Panc1 (cell line): ENCODE results near the gene TTC23L. TPM values are rescaled to one million over a fixed set of nuclear protein-coding genes. Genes with fewer than 3 reads are reported as not detected.

ENCODE experiments used
- ATAC-seq: fragments of 200-7000 bp; cut with Tn5 transposase; 2 replicates; pipeline ENCODE4 v1.9.1; 2020; ENCODE audit warnings: mild to moderate bottlenecking, moderate library complexity
- BruUV-seq: library from RNA; stranded (reverse); fragments of 400-500 nt; replicated peaks from 2 replicates; lab custom pipeline; 2021; lab: Mats Ljungman, UMichigan
- CTCF ChIA-PET: fragments of 300-600 bp; sonication (Branson Sonifier 250); formaldehyde crosslinking; loops from one replicate; lab custom pipeline; 2022; ENCODE audit warnings: antibody characterized with exemption; lab: Charles Lee
- POLR2A ChIA-PET: fragments of 300-600 bp; sonication (Branson Sonifier 250); formaldehyde crosslinking; loops from one replicate; lab custom pipeline; 2022; ENCODE audit warnings: antibody characterized with exemption; lab: Charles Lee
- DNase-seq: peaks from one replicate; pipeline ENCODE4 v3.0.0-alpha.2; 2010; ENCODE audit warnings: low read depth, low spot score
- H3K27ac ChIP-seq: 2 replicates; pipeline ENCODE4 v1.5.1; 2011; ENCODE audit warnings: mild to moderate bottlenecking, low read length, inconsistent platforms
- H3K27me3 ChIP-seq: fragments of 200-500 bp; sonication (Bioruptor generic); 2 replicates; pipeline ENCODE4 v1.6.0; 2014; ENCODE audit warnings: low read length, inconsistent platforms; ENCODE audit not compliant: control insufficient read depth, insufficient read depth
- H3K36me3 ChIP-seq: fragments of 200-500 bp; sonication (Bioruptor generic); 2 replicates; pipeline ENCODE4 v1.5.1; 2014; ENCODE audit warnings: inconsistent platforms, mild to moderate bottlenecking, low read length, moderate library complexity; ENCODE audit not compliant: control insufficient read depth, insufficient read depth
- H3K4me1 ChIP-seq: 2 replicates; pipeline ENCODE4 v1.5.1; 2011; ENCODE audit warnings: inconsistent platforms, mild to moderate bottlenecking, low read length, moderate library complexity; ENCODE audit not compliant: control insufficient read depth, insufficient read depth
- H3K4me3 ChIP-seq, 2 experiments: 2 replicates each; pipeline ENCODE4 v1.5.1; 2011 to 2012; ENCODE audit warnings: low read depth in 2 of 2, low read length in 2 of 2, mild to moderate bottlenecking in 2 of 2, inconsistent platforms in 1 of 2, moderate library complexity in 1 of 2
- H3K9me3 ChIP-seq: fragments of 200-500 bp; sonication (Bioruptor generic); 2 replicates; pipeline ENCODE4 v1.5.1; 2014; ENCODE audit warnings: low read depth, mild to moderate bottlenecking, inconsistent platforms, low read length, moderate library complexity; ENCODE audit not compliant: control insufficient read depth, insufficient read depth
- POLR2AphosphoS5 ChIP-seq: IDR thresholded peaks from 2 replicates; pipeline ENCODE4 v1.6.1; 2012; ENCODE audit warnings: mild to moderate bottlenecking, low read depth, low read length, moderate library complexity
- SIN3A ChIP-seq: IDR thresholded peaks from 2 replicates; pipeline ENCODE4 v1.6.1; 2012; ENCODE audit warnings: low read depth, mild to moderate bottlenecking, low read length, moderate library complexity, borderline replicate concordance; ENCODE audit not compliant: insufficient read depth
- TCF7L2 ChIP-seq: IDR thresholded peaks from 2 replicates; pipeline ENCODE4 v1.6.1; 2011; ENCODE audit warnings: mild to moderate bottlenecking, low read depth, low read length, inconsistent platforms
- in situ Hi-C: cut with HindIII; loops from 2 replicates; pipeline ENCODE4 v1.10.0; 2016; ENCODE audit warnings: low sequenced_read_pairs, low pct_unique_long_range_greater_than_20kb
- intact Hi-C: fragments of 100-400 bp; cut with micrococcal nuclease; formaldehyde crosslinking; loops from one replicate; pipeline ENCODE4 v1.10.0; 2022; ENCODE audit not compliant: unreplicated experiment
- total RNA-seq: library from RNA; stranded (reverse); gene quantifications from one replicate; pipeline ENCODE4 v1.2.1, GENCODE V29; 2021; ENCODE audit not compliant: unreplicated experiment
- TF ChIP-seq, protein P1 (sequence below): fragments of 450-650 bp; IDR thresholded peaks from 2 replicates; pipeline ENCODE4 v1.5.1; 2017; ENCODE audit warnings: mild to moderate bottlenecking
- TF ChIP-seq, protein P2 (sequence below), 2 experiments: IDR thresholded peaks; 2 replicates each; pipeline ENCODE4 v1.6.1; 2011 to 2012; ENCODE audit warnings: low read depth in 2 of 2, control low read depth in 1 of 2, low read length in 1 of 2, mild to moderate bottlenecking in 1 of 2, moderate library complexity in 1 of 2; ENCODE audit not compliant: insufficient read depth in 1 of 2

TTC23L gene
- total RNA-seq, 1 experiment from 2014 or later, result not detected

DNA sequence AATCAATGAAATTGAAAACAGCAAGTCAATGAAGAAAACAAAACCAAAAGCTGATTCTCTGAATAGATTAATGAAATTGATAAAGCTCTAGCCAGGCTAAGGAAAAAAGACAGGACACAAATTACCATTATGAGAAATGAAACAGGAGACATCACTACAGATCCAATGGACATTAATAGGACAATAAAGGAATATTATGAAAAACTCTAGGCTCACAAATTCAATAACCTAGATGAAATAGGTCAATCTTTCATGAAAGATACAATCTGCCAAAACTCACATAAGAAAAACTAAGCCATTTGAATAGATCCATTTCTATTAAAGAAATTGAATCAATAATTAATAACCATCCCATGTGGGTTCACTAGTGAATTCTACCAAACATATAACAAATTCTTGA is 37.3 kb downstream of the TTC23L start:
- ChIA-PET POLR2A (no interaction called here), CTCF (no interaction called here)
- DNase-seq, result no peak
- in situ Hi-C loops, result no loop called here
- no TSS peak for BruUV-seq
- no peak overlapping the region for H3K27ac ChIP-seq
- ATAC-seq, result no peak
- no peaks in the 10 kb centered on the region for H3K4me1 ChIP-seq
- H3K36me3 ChIP-seq, result no peaks in the 10 kb centered on the region
- no peak for TF ChIP-seq POLR2AphosphoS5
- TF ChIP-seq, protein P1, sequence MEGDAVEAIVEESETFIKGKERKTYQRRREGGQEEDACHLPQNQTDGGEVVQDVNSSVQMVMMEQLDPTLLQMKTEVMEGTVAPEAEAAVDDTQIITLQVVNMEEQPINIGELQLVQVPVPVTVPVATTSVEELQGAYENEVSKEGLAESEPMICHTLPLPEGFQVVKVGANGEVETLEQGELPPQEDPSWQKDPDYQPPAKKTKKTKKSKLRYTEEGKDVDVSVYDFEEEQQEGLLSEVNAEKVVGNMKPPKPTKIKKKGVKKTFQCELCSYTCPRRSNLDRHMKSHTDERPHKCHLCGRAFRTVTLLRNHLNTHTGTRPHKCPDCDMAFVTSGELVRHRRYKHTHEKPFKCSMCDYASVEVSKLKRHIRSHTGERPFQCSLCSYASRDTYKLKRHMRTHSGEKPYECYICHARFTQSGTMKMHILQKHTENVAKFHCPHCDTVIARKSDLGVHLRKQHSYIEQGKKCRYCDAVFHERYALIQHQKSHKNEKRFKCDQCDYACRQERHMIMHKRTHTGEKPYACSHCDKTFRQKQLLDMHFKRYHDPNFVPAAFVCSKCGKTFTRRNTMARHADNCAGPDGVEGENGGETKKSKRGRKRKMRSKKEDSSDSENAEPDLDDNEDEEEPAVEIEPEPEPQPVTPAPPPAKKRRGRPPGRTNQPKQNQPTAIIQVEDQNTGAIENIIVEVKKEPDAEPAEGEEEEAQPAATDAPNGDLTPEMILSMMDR, result no peak
- TF ChIP-seq TCF7L2, result no peak
- TF ChIP-seq SIN3A, result no peak
- TF ChIP-seq, protein P2, sequence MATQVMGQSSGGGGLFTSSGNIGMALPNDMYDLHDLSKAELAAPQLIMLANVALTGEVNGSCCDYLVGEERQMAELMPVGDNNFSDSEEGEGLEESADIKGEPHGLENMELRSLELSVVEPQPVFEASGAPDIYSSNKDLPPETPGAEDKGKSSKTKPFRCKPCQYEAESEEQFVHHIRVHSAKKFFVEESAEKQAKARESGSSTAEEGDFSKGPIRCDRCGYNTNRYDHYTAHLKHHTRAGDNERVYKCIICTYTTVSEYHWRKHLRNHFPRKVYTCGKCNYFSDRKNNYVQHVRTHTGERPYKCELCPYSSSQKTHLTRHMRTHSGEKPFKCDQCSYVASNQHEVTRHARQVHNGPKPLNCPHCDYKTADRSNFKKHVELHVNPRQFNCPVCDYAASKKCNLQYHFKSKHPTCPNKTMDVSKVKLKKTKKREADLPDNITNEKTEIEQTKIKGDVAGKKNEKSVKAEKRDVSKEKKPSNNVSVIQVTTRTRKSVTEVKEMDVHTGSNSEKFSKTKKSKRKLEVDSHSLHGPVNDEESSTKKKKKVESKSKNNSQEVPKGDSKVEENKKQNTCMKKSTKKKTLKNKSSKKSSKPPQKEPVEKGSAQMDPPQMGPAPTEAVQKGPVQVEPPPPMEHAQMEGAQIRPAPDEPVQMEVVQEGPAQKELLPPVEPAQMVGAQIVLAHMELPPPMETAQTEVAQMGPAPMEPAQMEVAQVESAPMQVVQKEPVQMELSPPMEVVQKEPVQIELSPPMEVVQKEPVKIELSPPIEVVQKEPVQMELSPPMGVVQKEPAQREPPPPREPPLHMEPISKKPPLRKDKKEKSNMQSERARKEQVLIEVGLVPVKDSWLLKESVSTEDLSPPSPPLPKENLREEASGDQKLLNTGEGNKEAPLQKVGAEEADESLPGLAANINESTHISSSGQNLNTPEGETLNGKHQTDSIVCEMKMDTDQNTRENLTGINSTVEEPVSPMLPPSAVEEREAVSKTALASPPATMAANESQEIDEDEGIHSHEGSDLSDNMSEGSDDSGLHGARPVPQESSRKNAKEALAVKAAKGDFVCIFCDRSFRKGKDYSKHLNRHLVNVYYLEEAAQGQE (IDR thresholded peaks at IDR 0.05; ENCODE audit: insufficient read depth in 1 of 2, low read depth in 2 of 2, low read length in 1 of 2), result no peak
- H3K9me3 ChIP-seq, result no peaks in the 10 kb centered on the region
- intact Hi-C loops, result no loop called here
- no peak overlapping the region for H3K4me3 ChIP-seq
- no peaks in the 10 kb centered on the region for H3K27me3 ChIP-seq

DNA sequence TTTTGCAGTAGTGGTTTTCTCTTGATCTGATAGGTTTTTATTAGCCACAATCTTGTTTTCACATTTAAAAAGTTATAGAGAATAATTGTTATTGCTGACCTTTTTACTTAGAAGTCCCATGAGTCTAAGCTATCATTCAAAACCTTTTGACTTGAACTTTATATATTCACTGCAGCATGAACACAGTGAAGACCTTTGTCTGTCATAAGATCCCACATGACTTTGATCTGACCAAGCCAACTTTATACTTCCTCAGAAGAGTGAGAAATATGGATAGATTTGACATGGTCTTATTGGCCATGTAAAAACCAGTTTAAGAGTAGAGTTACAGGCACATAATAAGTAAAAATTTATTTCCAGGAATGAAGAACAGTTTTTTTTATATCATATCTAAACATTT is 42.3 kb downstream of the TTC23L start:
- TF ChIP-seq, protein P2 (IDR thresholded peaks at IDR 0.05; ENCODE audit: insufficient read depth in 1 of 2, low read depth in 2 of 2, low read length in 1 of 2), result no peak
- TF ChIP-seq, protein P1, result no peak
- no peak for ATAC-seq
- H3K36me3 ChIP-seq, result no peaks in the 10 kb centered on the region
- intact Hi-C loops (no loop called here), in situ Hi-C loops (no loop called here)
- H3K27ac ChIP-seq, result no peak overlapping the region
- ChIA-PET POLR2A (no interaction called here), CTCF (no interaction called here)
- H3K4me1 ChIP-seq, result no peaks in the 10 kb centered on the region
- H3K9me3 ChIP-seq, result no peaks in the 10 kb centered on the region
- H3K4me3 ChIP-seq, result no peak overlapping the region
- no TSS peak for BruUV-seq
- no peak for DNase-seq
- peaks cover 3% of the 10 kb centered on the region for H3K27me3 ChIP-seq
